Measurements from ENCODE around the gene DOCK8. TPM values are rescaled to one million over a fixed set of nuclear protein-coding genes. Genes with fewer than 3 reads are reported as not detected.

DOCK8 gene
- total RNA-seq, 1 experiment from 2014 or later = 39.1 TPM

GRCh38 chr9:219670-220365 is 5.2 kb downstream of the DOCK8 start:
- no peak overlapping the region for H3K4me2 ChIP-seq (ENCODE audit: low read depth, low read length, poor library complexity, severe bottlenecking)
- H3K4me1 ChIP-seq (ENCODE audit: low read length) = peaks cover 13% of the 10 kb centered on the region

GRCh38 chr9:221989-222776 is 7.5 kb downstream of the DOCK8 start:
- H3K4me1 ChIP-seq (ENCODE audit: low read length) = no peaks in the 10 kb centered on the region
- H3K9me3 ChIP-seq (ENCODE audit: low read length) = no peaks in the 10 kb centered on the region
- H3K4me3 ChIP-seq (ENCODE audit: low read length) = no peak overlapping the region
- DNase-seq = no peak
- H3K9ac ChIP-seq (ENCODE audit: low read length) = no peak overlapping the region
- H3K4me2 ChIP-seq (ENCODE audit: low read depth, low read length, poor library complexity, severe bottlenecking) = no peak overlapping the region
- no peaks in the 10 kb centered on the region for H3K27me3 ChIP-seq (ENCODE audit: low read length)
- H4K20me1 ChIP-seq (ENCODE audit: insufficient read depth, low read depth, low read length) = no peaks in the 10 kb centered on the region
- H3K36me3 ChIP-seq (ENCODE audit: insufficient read depth, low read length) = no peaks in the 10 kb centered on the region
- no peaks in the 10 kb centered on the region for H3K79me2 ChIP-seq (ENCODE audit: low read length)
- no peaks in the 10 kb centered on the region for H3K9me2 ChIP-seq (replicated peaks; ENCODE audit: insufficient read depth, low read length)
- H3K27ac ChIP-seq (ENCODE audit: low read length) = no peak overlapping the region
- no peak overlapping the region for H2AFZ ChIP-seq (ENCODE audit: low read length)

More at GRCh38 chr9:219670-220365, 5.2 kb downstream of the DOCK8 start:
- no peaks in the 10 kb centered on the region for H3K36me3 ChIP-seq (ENCODE audit: insufficient read depth, low read length)
- H3K9me3 ChIP-seq (ENCODE audit: low read length) = no peaks in the 10 kb centered on the region
- H3K9ac ChIP-seq (ENCODE audit: low read length) = no peak overlapping the region
- DNase-seq = no peak
- H3K9me2 ChIP-seq (replicated peaks; ENCODE audit: insufficient read depth, low read length) = no peaks in the 10 kb centered on the region
- H3K27ac ChIP-seq (ENCODE audit: low read length) = no peak overlapping the region
- no peak overlapping the region for H2AFZ ChIP-seq (ENCODE audit: low read length)
- H3K27me3 ChIP-seq (ENCODE audit: low read length) = 0 out of 2 replicates have a peak, but pooled peaks cover 3% of the 10 kb centered on the region
- H3K79me2 ChIP-seq (ENCODE audit: low read length) = no peaks in the 10 kb centered on the region
- H3K4me3 ChIP-seq (ENCODE audit: low read length) = no peak overlapping the region
- H4K20me1 ChIP-seq (ENCODE audit: insufficient read depth, low read depth, low read length) = no peaks in the 10 kb centered on the region

- H3K4me2 ChIP-seq (ENCODE audit: low read depth, low read length, poor library complexity, severe bottlenecking) = no peak overlapping the region
- no peaks in the 10 kb centered on the region for H4K20me1 ChIP-seq (ENCODE audit: insufficient read depth, low read depth, low read length)
- no peaks in the 10 kb centered on the region for H3K36me3 ChIP-seq (ENCODE audit: insufficient read depth, low read length)
- no peak overlapping the region for H3K27ac ChIP-seq (ENCODE audit: low read length)
- no peaks in the 10 kb centered on the region for H3K9me2 ChIP-seq (replicated peaks; ENCODE audit: insufficient read depth, low read length)
- H3K4me3 ChIP-seq (ENCODE audit: low read length) = no peak overlapping the region
- H3K79me2 ChIP-seq (ENCODE audit: low read length) = no peaks in the 10 kb centered on the region
- H2AFZ ChIP-seq (ENCODE audit: low read length) = no peak overlapping the region
- H3K4me1 ChIP-seq (ENCODE audit: low read length) = no peaks in the 10 kb centered on the region
- H3K9ac ChIP-seq (ENCODE audit: low read length) = no peak overlapping the region
- H3K9me3 ChIP-seq (ENCODE audit: low read length) = no peaks in the 10 kb centered on the region
- DNase-seq = no peak
- no peaks in the 10 kb centered on the region for H3K27me3 ChIP-seq (ENCODE audit: low read length)
Measured at GRCh38 chr9:223152-223551, 8.5 kb downstream of the DOCK8 start.

- no peaks in the 10 kb centered on the region for H3K27me3 ChIP-seq (ENCODE audit: low read length)
- no peaks in the 10 kb centered on the region for H3K4me1 ChIP-seq (ENCODE audit: low read length)
- H2AFZ ChIP-seq (ENCODE audit: low read length) = no peak overlapping the region
- H3K36me3 ChIP-seq (ENCODE audit: insufficient read depth, low read length) = no peaks in the 10 kb centered on the region
- no peak overlapping the region for H3K4me2 ChIP-seq (ENCODE audit: low read depth, low read length, poor library complexity, severe bottlenecking)
- H3K9me3 ChIP-seq (ENCODE audit: low read length) = no peaks in the 10 kb centered on the region
- DNase-seq = no peak
- no peaks in the 10 kb centered on the region for H4K20me1 ChIP-seq (ENCODE audit: insufficient read depth, low read depth, low read length)
- no peak overlapping the region for H3K4me3 ChIP-seq (ENCODE audit: low read length)
- H3K9me2 ChIP-seq (replicated peaks; ENCODE audit: insufficient read depth, low read length) = no peaks in the 10 kb centered on the region
- H3K27ac ChIP-seq (ENCODE audit: low read length) = no peak overlapping the region
- H3K79me2 ChIP-seq (ENCODE audit: low read length) = no peaks in the 10 kb centered on the region
- no peak overlapping the region for H3K9ac ChIP-seq (ENCODE audit: low read length)
Measured at GRCh38 chr9:224026-224425, 9.4 kb downstream of the DOCK8 start.

- no peak overlapping the region for H3K4me3 ChIP-seq (ENCODE audit: low read length)
- H3K9me2 ChIP-seq (replicated peaks; ENCODE audit: insufficient read depth, low read length) = no peaks in the 10 kb centered on the region
- H3K79me2 ChIP-seq (ENCODE audit: low read length) = no peaks in the 10 kb centered on the region
- H3K36me3 ChIP-seq (ENCODE audit: insufficient read depth, low read length) = no peaks in the 10 kb centered on the region
- H4K20me1 ChIP-seq (ENCODE audit: insufficient read depth, low read depth, low read length) = no peaks in the 10 kb centered on the region
- H3K27ac ChIP-seq (ENCODE audit: low read length) = no peak overlapping the region
- H3K9me3 ChIP-seq (ENCODE audit: low read length) = no peaks in the 10 kb centered on the region
- no peaks in the 10 kb centered on the region for H3K4me1 ChIP-seq (ENCODE audit: low read length)
- H3K4me2 ChIP-seq (ENCODE audit: low read depth, low read length, poor library complexity, severe bottlenecking) = no peak overlapping the region
- no peaks in the 10 kb centered on the region for H3K27me3 ChIP-seq (ENCODE audit: low read length)
- DNase-seq = no peak
- H3K9ac ChIP-seq (ENCODE audit: low read length) = no peak overlapping the region
- no peak overlapping the region for H2AFZ ChIP-seq (ENCODE audit: low read length)
Measured at GRCh38 chr9:224582-225520, 10.2 kb downstream of the DOCK8 start.

- H3K27me3 ChIP-seq (ENCODE audit: low read length) = no peaks in the 10 kb centered on the region
- no peaks in the 10 kb centered on the region for H3K4me1 ChIP-seq (ENCODE audit: low read length)
- no peak overlapping the region for H3K4me2 ChIP-seq (ENCODE audit: low read depth, low read length, poor library complexity, severe bottlenecking)
- DNase-seq = no peak
- no peak overlapping the region for H2AFZ ChIP-seq (ENCODE audit: low read length)
- H3K9me2 ChIP-seq (replicated peaks; ENCODE audit: insufficient read depth, low read length) = no peaks in the 10 kb centered on the region
- H3K4me3 ChIP-seq (ENCODE audit: low read length) = no peak overlapping the region
- no peak overlapping the region for H3K27ac ChIP-seq (ENCODE audit: low read length)
- H3K9ac ChIP-seq (ENCODE audit: low read length) = no peak overlapping the region
- H3K9me3 ChIP-seq (ENCODE audit: low read length) = no peaks in the 10 kb centered on the region
- H3K36me3 ChIP-seq (ENCODE audit: insufficient read depth, low read length) = no peaks in the 10 kb centered on the region
- H3K79me2 ChIP-seq (ENCODE audit: low read length) = no peaks in the 10 kb centered on the region
- H4K20me1 ChIP-seq (ENCODE audit: insufficient read depth, low read depth, low read length) = no peaks in the 10 kb centered on the region
Measured at GRCh38 chr9:227860-228259, 13.2 kb downstream of the DOCK8 start.

- DNase-seq = no peak
- no peaks in the 10 kb centered on the region for H3K27me3 ChIP-seq (ENCODE audit: low read length)
- no peak overlapping the region for H3K4me3 ChIP-seq (ENCODE audit: low read length)
- no peaks in the 10 kb centered on the region for H3K9me3 ChIP-seq (ENCODE audit: low read length)
- no peak overlapping the region for H3K9ac ChIP-seq (ENCODE audit: low read length)
- H2AFZ ChIP-seq (ENCODE audit: low read length) = no peak overlapping the region
- H3K4me2 ChIP-seq (ENCODE audit: low read depth, low read length, poor library complexity, severe bottlenecking) = no peak overlapping the region
- no peaks in the 10 kb centered on the region for H4K20me1 ChIP-seq (ENCODE audit: insufficient read depth, low read depth, low read length)
- H3K9me2 ChIP-seq (replicated peaks; ENCODE audit: insufficient read depth, low read length) = no peaks in the 10 kb centered on the region
- H3K27ac ChIP-seq (ENCODE audit: low read length) = no peak overlapping the region
- no peaks in the 10 kb centered on the region for H3K4me1 ChIP-seq (ENCODE audit: low read length)
- no peaks in the 10 kb centered on the region for H3K79me2 ChIP-seq (ENCODE audit: low read length)
- H3K36me3 ChIP-seq (ENCODE audit: insufficient read depth, low read length) = no peaks in the 10 kb centered on the region
Measured at GRCh38 chr9:228929-229695, 14.4 kb downstream of the DOCK8 start.

Measured in Karpas-422 (cell line).